Stimulated activated naive CD8-positive, alpha-beta T cell treated with anti-CD3 and anti-CD28 coated beads, Interleukin-15, amount 100 ng/mL, for 72 hours (primary cell): ENCODE results near the gene MFGE8.

Experiments
- ATAC-seq: fragments of 150-1000 bp; cut with Tn5 transposase; 2 replicates; pipeline ENCODE4 v1.10.0; 2021; ENCODE audit warnings: mild to moderate bottlenecking, moderate library complexity
- DNase-seq, 2 donors: peaks; one replicate each; pipeline ENCODE4 v3.0.0; 2021 to 2022
- H3K27ac Mint-ChIP-seq, 2 donors: one replicate each; pipeline ENCODE4 v1.8.0; 2022; ENCODE audit warnings: mild to moderate bottlenecking in 2 of 2, mixed read lengths in 2 of 2, moderate library complexity in 2 of 2
- H3K27me3 Mint-ChIP-seq: one replicate; pipeline ENCODE4 v1.8.0; 2022; ENCODE audit warnings: mixed read lengths
- H3K4me1 Mint-ChIP-seq: one replicate; pipeline ENCODE4 v1.8.0; 2022; ENCODE audit warnings: mild to moderate bottlenecking, mixed read lengths
- H3K4me3 Mint-ChIP-seq, 2 donors: one replicate each; pipeline ENCODE4 v1.8.0; 2022; ENCODE audit warnings: mild to moderate bottlenecking in 2 of 2, mixed read lengths in 2 of 2, moderate library complexity in 1 of 2
- H3K9me3 Mint-ChIP-seq, 2 donors: one replicate each; pipeline ENCODE4 v1.8.0; 2022; ENCODE audit warnings: mixed read lengths in 2 of 2

The MFGE8 gene

GRCh38 chr15:88906551-88906950 lies 6.6 kb downstream of the MFGE8 start:
- DNase-seq (no peak), ATAC-seq (no peak)
- H3K27ac Mint-ChIP-seq, result no peak overlapping the region
- H3K4me3 Mint-ChIP-seq, result no peak overlapping the region
- H3K4me1 Mint-ChIP-seq, result peaks cover 49% of the 10 kb centered on the region
- H3K9me3 Mint-ChIP-seq, result no peaks in the 10 kb centered on the region
- no peaks in the 10 kb centered on the region for H3K27me3 Mint-ChIP-seq

- H3K4me3 Mint-ChIP-seq, result no peak overlapping the region
- ATAC-seq, result no peak
- no peaks in the 10 kb centered on the region for H3K9me3 Mint-ChIP-seq
- H3K27me3 Mint-ChIP-seq, result no peaks in the 10 kb centered on the region
- peaks cover 45% of the 10 kb centered on the region for H3K4me1 Mint-ChIP-seq
- DNase-seq, result no peak
- no peak overlapping the region for H3K27ac Mint-ChIP-seq
Measured at GRCh38 chr15:88906130-88906529, 7.0 kb downstream of the MFGE8 start.

- H3K9me3 Mint-ChIP-seq, result no peaks in the 10 kb centered on the region
- no peak overlapping the region for H3K27ac Mint-ChIP-seq
- DNase-seq, result no peak
- H3K4me1 Mint-ChIP-seq, result peaks cover 40% of the 10 kb centered on the region
- ATAC-seq, result no peak
- H3K4me3 Mint-ChIP-seq, result no peak overlapping the region
- H3K27me3 Mint-ChIP-seq, result no peaks in the 10 kb centered on the region
Measured at GRCh38 chr15:88905576-88905975, 7.6 kb downstream of the MFGE8 start.

GRCh38 chr15:88904624-88905327 lies 8.4 kb downstream of the MFGE8 start:
- Mint-ChIP-seq H3K4me1 (peaks cover 40% of the 10 kb centered on the region), H3K27ac (peak overlapping the region in 1 of 2 donors; percentile 43), H3K4me3 (peak overlapping the region in 1 of 2 donors; percentile 24), H3K9me3 (no peaks in the 10 kb centered on the region), H3K27me3 (no peaks in the 10 kb centered on the region)
- DNase-seq (peak; percentile 89 to 93), ATAC-seq (peak; percentile 99)

- no peaks in the 10 kb centered on the region for H3K9me3 Mint-ChIP-seq
- DNase-seq (no peak), ATAC-seq (peak; percentile 5)
- no peaks in the 10 kb centered on the region for H3K27me3 Mint-ChIP-seq
- H3K4me1 Mint-ChIP-seq, result peaks cover 35% of the 10 kb centered on the region
- H3K4me3 Mint-ChIP-seq, result peak overlapping the region in 1 of 2 donors; percentile 24
- peak overlapping the region in 1 of 2 donors; percentile 69 for H3K27ac Mint-ChIP-seq
Measured at GRCh38 chr15:88904257-88904623, 8.9 kb downstream of the MFGE8 start.

GRCh38 chr15:88902846-88903245 lies 10.3 kb downstream of the MFGE8 start:
- Mint-ChIP-seq H3K27me3 (no peaks in the 10 kb centered on the region), H3K4me1 (peaks cover 30% of the 10 kb centered on the region), H3K9me3 (no peaks in the 10 kb centered on the region), H3K27ac (no peak overlapping the region), H3K4me3 (no peak overlapping the region)
- DNase-seq (no peak), ATAC-seq (no peak)

GRCh38 chr15:88902221-88902835 lies 10.9 kb downstream of the MFGE8 start:
- Mint-ChIP-seq H3K27ac (peak overlapping the region; percentile 8 to 88), H3K9me3 (no peaks in the 10 kb centered on the region), H3K4me3 (no peak overlapping the region), H3K27me3 (no peaks in the 10 kb centered on the region), H3K4me1 (peaks cover 33% of the 10 kb centered on the region)
- DNase-seq (no peak), ATAC-seq (no peak)

GRCh38 chr15:88901508-88902220 lies 11.5 kb downstream of the MFGE8 start:
- ATAC-seq, result no peak
- peak overlapping the region; percentile 8 to 88 for H3K27ac Mint-ChIP-seq
- H3K9me3 Mint-ChIP-seq, result no peaks in the 10 kb centered on the region
- DNase-seq, result no peak
- no peak overlapping the region for H3K4me3 Mint-ChIP-seq
- H3K27me3 Mint-ChIP-seq, result no peaks in the 10 kb centered on the region
- H3K4me1 Mint-ChIP-seq, result peaks cover 40% of the 10 kb centered on the region

- Mint-ChIP-seq H3K4me3 (no peak overlapping the region), H3K4me1 (peaks cover 45% of the 10 kb centered on the region), H3K27me3 (no peaks in the 10 kb centered on the region), H3K27ac (peak overlapping the region in 1 of 2 donors; percentile 0), H3K9me3 (no peaks in the 10 kb centered on the region)
- ATAC-seq (no peak), DNase-seq (no peak)
Measured at GRCh38 chr15:88900982-88901418, 12.2 kb downstream of the MFGE8 start.

- no peaks in the 10 kb centered on the region for H3K9me3 Mint-ChIP-seq
- no peak for DNase-seq
- H3K4me1 Mint-ChIP-seq, result peaks cover 50% of the 10 kb centered on the region
- ATAC-seq, result no peak
- H3K4me3 Mint-ChIP-seq, result no peak overlapping the region
- no peaks in the 10 kb centered on the region for H3K27me3 Mint-ChIP-seq
- H3K27ac Mint-ChIP-seq, result peak overlapping the region in 1 of 2 donors; percentile 0
Measured at GRCh38 chr15:88900309-88900981, 12.7 kb downstream of the MFGE8 start.

GRCh38 chr15:88899251-88899650 lies 13.9 kb downstream of the MFGE8 start:
- no peaks in the 10 kb centered on the region for H3K27me3 Mint-ChIP-seq
- ATAC-seq, result no peak

GRCh38 chr15:88898736-88899135 lies 14.4 kb downstream of the MFGE8 start:
- ATAC-seq (no peak), DNase-seq (no peak)
- Mint-ChIP-seq H3K4me1 (peaks cover 45% of the 10 kb centered on the region), H3K27me3 (no peaks in the 10 kb centered on the region), H3K9me3 (no peaks in the 10 kb centered on the region), H3K27ac (no peak overlapping the region), H3K4me3 (no peak overlapping the region)

More at GRCh38 chr15:88899251-88899650, 13.9 kb downstream of the MFGE8 start:
- peaks cover 45% of the 10 kb centered on the region for H3K4me1 Mint-ChIP-seq
- H3K4me3 Mint-ChIP-seq, result no peak overlapping the region
- DNase-seq, result no peak
- H3K9me3 Mint-ChIP-seq, result no peaks in the 10 kb centered on the region
- H3K27ac Mint-ChIP-seq, result no peak overlapping the region

GRCh38 chr15:88897456-88898194 lies 15.6 kb downstream of the MFGE8 start:
- H3K9me3 Mint-ChIP-seq, result no peaks in the 10 kb centered on the region
- H3K27me3 Mint-ChIP-seq, result no peaks in the 10 kb centered on the region
- DNase-seq, result peak in 1 of 2 donors; percentile 63
- peaks cover 53% of the 10 kb centered on the region for H3K4me1 Mint-ChIP-seq
- peak; percentile 54 for ATAC-seq
- H3K27ac Mint-ChIP-seq, result peak overlapping the region in 1 of 2 donors; percentile 19
- H3K4me3 Mint-ChIP-seq, result peak overlapping the region in 1 of 2 donors; percentile 14

GRCh38 chr15:88897142-88897455 lies 16.1 kb downstream of the MFGE8 start:
- H3K27ac Mint-ChIP-seq, result no peak overlapping the region
- no peaks in the 10 kb centered on the region for H3K9me3 Mint-ChIP-seq
- ATAC-seq (peak; percentile 27), DNase-seq (peak in 1 of 2 donors; percentile 51)
- H3K27me3 Mint-ChIP-seq, result no peaks in the 10 kb centered on the region
- H3K4me3 Mint-ChIP-seq, result peak overlapping the region in 1 of 2 donors; percentile 16
- peaks cover 48% of the 10 kb centered on the region for H3K4me1 Mint-ChIP-seq
